ENCODE data around the gene TRPM2.

Gene TRPM2

GRCh38 chr21:44444286-44444931 lies 91.0 kb downstream of the TRPM2 start:
- DNase-seq (ENCODE audit: low read depth, low spot score), result no peak

GRCh38 chr21:44445145-44445812 lies 91.9 kb downstream of the TRPM2 start:
- no peak for DNase-seq (ENCODE audit: low read depth, low spot score)

- DNase-seq (ENCODE audit: low read depth, low spot score), result no peak
These were observed 95.3 kb downstream of the TRPM2 start for GRCh38 chr21:44448651-44449131.

GRCh38 chr21:44449473-44450363 lies 96.3 kb downstream of the TRPM2 start:
- DNase-seq (ENCODE audit: low read depth, low spot score), result no peak

GRCh38 chr21:44450402-44450801 lies 97.0 kb downstream of the TRPM2 start:
- DNase-seq (ENCODE audit: low read depth, low spot score), result no peak

- DNase-seq (ENCODE audit: low read depth, low spot score), result no peak
These were observed 97.6 kb downstream of the TRPM2 start for GRCh38 chr21:44450999-44451398.

- no peak for DNase-seq (ENCODE audit: low read depth, low spot score)
These were observed 99.7 kb downstream of the TRPM2 start for GRCh38 chr21:44453120-44453519.

GRCh38 chr21:44454058-44454457 lies 100.6 kb downstream of the TRPM2 start:
- no peak for DNase-seq (ENCODE audit: low read depth, low spot score)

GRCh38 chr21:44454747-44455523 lies 101.5 kb downstream of the TRPM2 start, which contains the start of gene LRRC3:
LRRC3 (plus strand) TSS chr21:44455510; CDS start chr21:44456645, 1,135 bp downstream.
- peak; percentile 65 for DNase-seq (ENCODE audit: low read depth, low spot score)

- no peak for DNase-seq (ENCODE audit: low read depth, low spot score)
These were observed 102.2 kb downstream of the TRPM2 start for GRCh38 chr21:44455524-44456213.

- no peak for DNase-seq (ENCODE audit: low read depth, low spot score)
These were observed 102.9 kb downstream of the TRPM2 start for GRCh38 chr21:44456214-44456914.

- DNase-seq (ENCODE audit: low read depth, low spot score), result no peak
These were observed 103.7 kb downstream of the TRPM2 start for GRCh38 chr21:44456915-44457736.

- DNase-seq (ENCODE audit: low read depth, low spot score), result no peak
These were observed 105.7 kb downstream of the TRPM2 start for GRCh38 chr21:44458971-44459711.

- DNase-seq (ENCODE audit: low read depth, low spot score), result no peak
These were observed 106.5 kb downstream of the TRPM2 start for GRCh38 chr21:44459712-44460440.

- DNase-seq (ENCODE audit: low read depth, low spot score), result no peak
These were observed 107.0 kb downstream of the TRPM2 start for GRCh38 chr21:44460441-44460755.

GRCh38 chr21:44461005-44461404 lies 107.6 kb downstream of the TRPM2 start:
- DNase-seq (ENCODE audit: low read depth, low spot score), result no peak

- no peak for DNase-seq (ENCODE audit: low read depth, low spot score)
These were observed 108.1 kb downstream of the TRPM2 start for GRCh38 chr21:44461464-44462001.
